Activated CD4-positive, alpha-beta memory T cell treated with anti-CD3 and anti-CD28 coated beads, Interleukin-2, amount 10 ng/mL, durations not matched to agents 7 days and 5 days (primary cell): Measurements from ENCODE around the gene MOCOS. TPM values are rescaled to one million over a fixed set of nuclear protein-coding genes. Genes with fewer than 3 reads are reported as not detected.
"Not testable (repeated sequence)": the region's sequence is repeated elsewhere in the genome, so short reads cannot be mapped to it uniquely, and the experiment has no call there.

Experiments
- CTCF ChIA-PET: fragments of 350-600 bp; sonication (Branson Sonifier 250); formaldehyde crosslinking; loops from one replicate; lab custom pipeline; 2021; ENCODE audit warnings: antibody characterized with exemption, inconsistent platforms; lab: Charles Lee
- POLR2A ChIA-PET: fragments of 350-600 bp; sonication (Branson Sonifier 250); formaldehyde crosslinking; loops from one replicate; lab custom pipeline; 2021; ENCODE audit warnings: antibody characterized with exemption; lab: Charles Lee
- DNase-seq: peaks from one replicate; pipeline ENCODE4 v3.0.0-alpha.2; 2020
- H3K27ac Mint-ChIP-seq: one replicate; pipeline ENCODE4 v1.8.0; 2021; ENCODE audit warnings: mild to moderate bottlenecking, mixed read lengths
- H3K27me3 Mint-ChIP-seq: one replicate; pipeline ENCODE4 v1.8.0; 2021; ENCODE audit warnings: mixed read lengths
- H3K36me3 Mint-ChIP-seq: one replicate; pipeline ENCODE4 v1.8.0; 2021; ENCODE audit warnings: low read depth, mixed read lengths
- H3K4me1 Mint-ChIP-seq: one replicate; pipeline ENCODE4 v1.8.0; 2021; ENCODE audit warnings: mixed read lengths
- H3K4me3 Mint-ChIP-seq: one replicate; pipeline ENCODE4 v1.8.0; 2021; ENCODE audit warnings: mild to moderate bottlenecking, mixed read lengths
- H3K9me3 Mint-ChIP-seq: one replicate; pipeline ENCODE4 v1.8.0; 2021; ENCODE audit warnings: mixed read lengths
- total RNA-seq, 2 experiments: library from RNA; stranded (reverse); gene quantifications; one replicate each; pipeline ENCODE4 v1.2.3, GENCODE V29; 2021

MOCOS gene
- total RNA-seq, 2 experiments from 2014 or later = 0.15 to 0.25 TPM

GRCh38 chr18:36158266-36158867, 28.9 kb upstream of the MOCOS start:
- ChIA-PET POLR2A (no interaction called here), CTCF (no interaction called here)
- H3K27me3 Mint-ChIP-seq = no peaks in the 10 kb centered on the region
- H3K27ac Mint-ChIP-seq = no peak overlapping the region
- no peak overlapping the region for H3K4me3 Mint-ChIP-seq
- no peak for DNase-seq
- peaks cover 18% of the 10 kb centered on the region for H3K4me1 Mint-ChIP-seq
- H3K36me3 Mint-ChIP-seq = peaks cover 68% of the 10 kb centered on the region
- no peaks in the 10 kb centered on the region for H3K9me3 Mint-ChIP-seq

DNA sequence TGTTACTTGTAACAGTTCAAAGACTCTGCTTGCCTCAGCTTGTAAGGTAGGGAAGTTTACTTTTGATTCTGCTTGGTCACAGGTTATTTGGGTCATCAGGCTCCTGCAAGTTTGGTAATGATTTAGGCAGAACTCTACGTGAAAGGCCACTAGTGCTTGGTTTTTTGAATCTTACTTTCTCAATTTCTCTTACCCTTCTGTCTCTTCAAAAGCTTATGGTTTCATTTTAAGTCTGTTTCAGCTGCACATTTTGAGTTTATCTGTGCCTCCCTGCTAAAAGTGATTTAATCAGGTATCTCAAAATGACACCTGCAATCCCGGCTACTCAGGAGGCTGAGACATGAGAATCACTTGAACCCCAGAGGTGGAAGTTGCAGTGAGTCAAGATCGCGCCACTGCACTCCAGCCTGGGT, 26.3 kb upstream of the MOCOS start:
- ChIA-PET POLR2A (no interaction called here), CTCF (interaction anchor here (0.8 to 1.2 kb wide), 2 partner anchors 29 to 31 kb away, joined by 3 read pairs; partner anchors contain the start of gene ELP2)
- peaks cover 75% of the 10 kb centered on the region for H3K36me3 Mint-ChIP-seq
- H3K27ac Mint-ChIP-seq = no peak overlapping the region
- H3K9me3 Mint-ChIP-seq = no peaks in the 10 kb centered on the region
- no peak overlapping the region for H3K4me3 Mint-ChIP-seq
- no peaks in the 10 kb centered on the region for H3K27me3 Mint-ChIP-seq
- DNase-seq = no peak
- peaks cover 18% of the 10 kb centered on the region for H3K4me1 Mint-ChIP-seq

DNA sequence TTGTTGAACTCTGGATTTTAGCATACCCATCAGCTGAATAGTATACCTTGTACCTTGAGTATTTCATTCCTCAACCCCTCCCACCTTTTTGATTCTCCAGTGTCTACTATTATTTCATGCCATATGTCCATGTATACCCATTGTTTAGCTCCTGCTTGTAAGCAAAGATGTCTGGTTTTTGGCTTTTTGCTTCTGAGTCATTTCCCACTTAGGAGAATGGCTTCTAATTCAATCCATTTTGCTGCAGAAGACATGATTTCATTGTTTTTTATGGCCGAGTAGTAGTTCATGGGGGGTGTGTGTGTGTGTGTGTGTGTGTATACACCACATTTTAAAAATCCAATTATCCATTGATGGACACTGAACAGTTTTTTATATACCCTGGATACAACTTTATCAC, 24.3 kb upstream of the MOCOS start:
- Mint-ChIP-seq H3K27me3 (no peaks in the 10 kb centered on the region), H3K9me3 (no peaks in the 10 kb centered on the region), H3K27ac (no peak overlapping the region), H3K4me1 (peaks cover 15% of the 10 kb centered on the region), H3K36me3 (peaks cover 64% of the 10 kb centered on the region), H3K4me3 (no peak overlapping the region)
- ChIA-PET CTCF (no interaction called here), POLR2A (no interaction called here)
- no peak for DNase-seq

GRCh38 chr18:36167692-36168218, 19.5 kb upstream of the MOCOS start:
- no peaks in the 10 kb centered on the region for H3K27me3 Mint-ChIP-seq
- H3K4me1 Mint-ChIP-seq = peaks cover 5% of the 10 kb centered on the region
- no peak overlapping the region for H3K4me3 Mint-ChIP-seq
- CTCF ChIA-PET = interaction anchor here (0.6 to 1.2 kb wide), 2 partner anchors 8 to 581 kb away, joined by 3 read pairs; no protein-coding TSS in a partner anchor
- no peaks in the 10 kb centered on the region for H3K9me3 Mint-ChIP-seq
- peaks cover 53% of the 10 kb centered on the region for H3K36me3 Mint-ChIP-seq
- DNase-seq = no peak
- POLR2A ChIA-PET = no interaction called here
- no peak overlapping the region for H3K27ac Mint-ChIP-seq

DNA sequence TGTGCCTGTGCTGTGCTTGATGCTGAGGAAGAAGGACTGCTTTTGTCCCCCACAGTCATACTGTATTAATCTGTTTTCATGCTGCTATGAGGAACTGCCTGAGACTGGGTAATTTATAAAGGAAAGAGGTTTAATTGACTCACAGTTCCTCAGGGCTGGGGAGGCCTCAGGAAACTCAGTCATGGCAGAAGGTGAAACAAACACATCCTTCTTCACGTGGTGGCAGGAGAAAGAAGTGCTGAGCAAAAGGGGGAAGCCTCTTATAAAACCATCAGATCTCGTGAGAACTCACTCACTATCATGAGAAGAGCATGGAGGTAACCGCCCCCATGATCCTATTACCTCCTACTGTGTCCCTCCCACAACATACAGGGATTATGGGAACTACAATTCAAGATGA, 19.0 kb upstream of the MOCOS start:
- DNase-seq, CTCF ChIA-PET, POLR2A ChIA-PET, H3K4me3 Mint-ChIP-seq, H3K27me3 Mint-ChIP-seq, H3K4me1 Mint-ChIP-seq, H3K9me3 Mint-ChIP-seq: not testable (repeated sequence)
- H3K27ac Mint-ChIP-seq = peak overlapping the region; percentile 2
- H3K36me3 Mint-ChIP-seq = peaks cover 48% of the 10 kb centered on the region

GRCh38 chr18:36169938-36170337, 17.4 kb upstream of the MOCOS start:
- ChIA-PET POLR2A (no interaction called here), CTCF (no interaction called here)
- Mint-ChIP-seq H3K27me3 (no peaks in the 10 kb centered on the region), H3K9me3 (no peaks in the 10 kb centered on the region), H3K4me3 (no peak overlapping the region), H3K27ac (no peak overlapping the region), H3K4me1 (peaks cover 5% of the 10 kb centered on the region), H3K36me3 (peaks cover 38% of the 10 kb centered on the region)
- DNase-seq = no peak

DNA sequence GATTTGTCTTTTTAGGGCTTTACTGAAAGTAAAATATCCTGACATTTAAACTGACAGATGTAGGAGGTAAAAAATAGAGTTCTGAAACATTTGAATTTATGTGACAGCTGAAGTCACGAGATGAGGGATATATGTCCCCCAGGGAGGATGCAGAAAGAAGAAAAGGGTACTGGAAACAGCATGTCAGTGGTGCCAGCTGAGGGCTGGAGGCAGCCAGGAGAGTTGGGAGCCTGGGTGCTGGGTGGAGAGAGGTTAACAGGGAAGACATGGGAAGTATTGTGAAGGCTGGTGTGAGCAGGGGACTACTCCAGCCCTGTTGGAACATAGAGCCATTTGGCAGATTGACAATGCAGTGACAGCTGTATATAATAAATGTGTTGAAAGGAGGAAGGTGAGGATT, 11.8 kb upstream of the MOCOS start:
- Mint-ChIP-seq H3K4me3 (no peak overlapping the region), H3K36me3 (peaks cover 37% of the 10 kb centered on the region), H3K27me3 (no peaks in the 10 kb centered on the region), H3K4me1 (peaks cover 30% of the 10 kb centered on the region), H3K9me3 (no peaks in the 10 kb centered on the region), H3K27ac (no peak overlapping the region)
- POLR2A ChIA-PET = no interaction called here
- CTCF ChIA-PET = interaction anchor here (0.8 kb wide), 1 partner anchor 9 kb away, joined by 3 read pairs; no protein-coding TSS in a partner anchor
- DNase-seq = no peak

DNA sequence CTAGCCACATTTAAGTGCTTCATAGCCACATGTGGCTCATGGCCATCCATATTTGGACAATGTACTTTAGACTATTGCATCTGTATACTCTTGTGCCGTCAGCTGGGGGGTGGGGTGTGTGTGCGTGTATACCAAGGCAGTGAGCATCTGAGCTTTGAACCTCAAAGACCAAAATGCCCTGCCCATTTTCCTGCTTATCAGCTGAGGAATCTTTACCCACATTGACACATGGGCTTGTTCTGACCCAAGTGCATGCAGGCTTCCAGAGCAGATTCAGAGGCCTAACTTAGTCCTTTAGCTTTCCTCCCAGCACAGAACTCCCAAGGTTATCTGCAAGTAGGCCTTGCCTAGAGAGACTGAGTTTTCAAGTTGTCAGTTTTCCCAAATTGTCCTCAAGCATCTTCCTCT, 11.1 kb upstream of the MOCOS start:
- Mint-ChIP-seq H3K9me3 (no peaks in the 10 kb centered on the region), H3K27me3 (no peaks in the 10 kb centered on the region), H3K27ac (no peak overlapping the region), H3K4me3 (no peak overlapping the region), H3K36me3 (peaks cover 31% of the 10 kb centered on the region), H3K4me1 (peaks cover 30% of the 10 kb centered on the region)
- no peak for DNase-seq
- ChIA-PET POLR2A (no interaction called here), CTCF (interaction anchor here (0.8 kb wide), 1 partner anchor 9 kb away, joined by 3 read pairs; no protein-coding TSS in a partner anchor)

DNA sequence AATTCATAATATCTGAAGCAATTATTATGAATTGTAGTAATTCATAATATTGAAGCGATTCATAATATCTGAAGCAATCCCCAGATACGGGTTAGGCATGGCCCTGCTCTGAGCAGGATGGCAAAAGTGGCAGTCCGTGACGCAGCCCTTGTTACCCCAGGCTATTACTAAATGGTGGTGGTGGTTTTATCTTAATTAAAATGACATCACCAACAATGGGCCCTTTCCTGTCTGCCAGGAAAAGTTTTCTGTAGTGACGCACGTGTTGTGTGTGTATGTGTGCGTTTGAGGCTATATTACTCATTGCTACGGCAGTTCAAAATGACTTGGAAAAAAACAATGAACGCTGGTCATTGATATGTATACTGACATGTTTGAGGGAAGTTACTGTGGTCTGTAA, 10.6 kb upstream of the MOCOS start:
- no peak for DNase-seq
- Mint-ChIP-seq H3K4me1 (peaks cover 30% of the 10 kb centered on the region), H3K27ac (no peak overlapping the region), H3K27me3 (no peaks in the 10 kb centered on the region), H3K36me3 (peaks cover 31% of the 10 kb centered on the region), H3K9me3 (no peaks in the 10 kb centered on the region), H3K4me3 (no peak overlapping the region)
- CTCF ChIA-PET = no interaction called here
- POLR2A ChIA-PET = no interaction called here

- Mint-ChIP-seq H3K36me3 (peaks cover 28% of the 10 kb centered on the region), H3K4me1 (peaks cover 30% of the 10 kb centered on the region), H3K27me3 (no peaks in the 10 kb centered on the region), H3K4me3 (no peak overlapping the region), H3K27ac (no peak overlapping the region), H3K9me3 (no peaks in the 10 kb centered on the region)
- DNase-seq = no peak
- CTCF ChIA-PET = no interaction called here
- POLR2A ChIA-PET = interaction anchor here (1.3 kb wide), 1 partner anchor 49 kb away, joined by 4 read pairs; the partner anchor contains the start of gene SLC39A6
These were observed 9.4 kb upstream of the MOCOS start for GRCh38 chr18:36177913-36178312.

GRCh38 chr18:36179562-36180355, 7.5 kb upstream of the MOCOS start:
- ChIA-PET POLR2A (no interaction called here), CTCF (interaction anchor here (0.6 kb wide), 1 partner anchor 1140 kb away, joined by 3 read pairs; no protein-coding TSS in a partner anchor)
- no peak overlapping the region for H3K4me3 Mint-ChIP-seq
- H3K36me3 Mint-ChIP-seq = peaks cover 23% of the 10 kb centered on the region
- H3K9me3 Mint-ChIP-seq = no peaks in the 10 kb centered on the region
- peaks cover 30% of the 10 kb centered on the region for H3K4me1 Mint-ChIP-seq
- H3K27me3 Mint-ChIP-seq = no peaks in the 10 kb centered on the region
- DNase-seq = no peak
- no peak overlapping the region for H3K27ac Mint-ChIP-seq

GRCh38 chr18:36181441-36181840, 5.9 kb upstream of the MOCOS start:
- POLR2A ChIA-PET = no interaction called here
- Mint-ChIP-seq H3K4me3 (no peak overlapping the region), H3K27me3 (peaks cover 4% of the 10 kb centered on the region), H3K36me3 (peaks cover 14% of the 10 kb centered on the region), H3K9me3 (no peaks in the 10 kb centered on the region), H3K27ac (no peak overlapping the region), H3K4me1 (peaks cover 20% of the 10 kb centered on the region)
- CTCF ChIA-PET = no interaction called here
- DNase-seq = no peak

DNA sequence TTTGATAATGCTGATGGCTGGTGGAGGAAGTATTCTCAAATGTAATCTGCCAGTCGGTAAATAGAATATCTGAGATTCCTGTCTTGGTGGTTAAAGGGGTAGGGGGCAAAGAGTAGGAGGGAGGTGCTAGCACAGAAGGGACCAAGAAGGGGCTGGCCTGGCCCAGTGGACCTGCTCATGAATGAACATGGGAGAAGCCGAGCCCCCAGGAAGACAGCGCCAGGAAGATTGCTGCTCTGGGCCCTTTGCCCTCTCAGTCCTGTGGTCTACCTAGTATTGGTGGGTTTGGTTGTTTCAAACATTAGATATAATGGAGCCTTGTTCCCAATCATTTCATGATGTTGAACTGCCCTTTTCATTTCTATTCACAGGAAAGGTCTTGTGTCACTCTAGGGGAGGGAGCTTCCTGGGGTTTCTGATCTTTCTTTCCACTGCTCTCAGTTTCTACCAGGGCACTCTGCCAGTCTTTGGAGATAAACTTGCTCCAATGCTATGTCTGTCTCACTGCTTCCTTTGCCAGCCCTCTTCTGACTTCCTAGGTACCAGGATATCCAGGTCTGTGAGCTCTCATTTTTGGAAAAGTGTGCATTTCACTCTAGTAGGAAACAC, 5.3 kb upstream of the MOCOS start:
- Mint-ChIP-seq H3K9me3 (no peaks in the 10 kb centered on the region), H3K36me3 (peaks cover 11% of the 10 kb centered on the region), H3K27me3 (peaks cover 4% of the 10 kb centered on the region), H3K4me3 (no peak overlapping the region), H3K4me1 (peaks cover 18% of the 10 kb centered on the region), H3K27ac (no peak overlapping the region)
- no peak for DNase-seq
- CTCF ChIA-PET = no interaction called here
- POLR2A ChIA-PET = no interaction called here
